ENCODE data around the gene FANCB. TPM values are rescaled to one million over a fixed set of nuclear protein-coding genes. Genes with fewer than 3 reads are reported as not detected.

Gene FANCB
- polyA plus RNA-seq (2014; cell fraction: cytosol; rRNA removed) = 5.3 and 6.0 TPM in 2 replicates
- polyA plus RNA-seq (2014; cell fraction: nucleus; rRNA removed) = 4.5 and 7.8 TPM in 2 replicates

GRCh38 chrX:14872851-14873675 lies at the start of gene FANCB, which contains the start of gene MOSPD2:
TSS of gene FANCB (minus strand) at chrX:14873069. CDS start at chrX:14865510, 7,559 bp downstream.
TSS of gene MOSPD2 (plus strand) at chrX:14873421. CDS start at chrX:14873529, 108 bp downstream.
- peak; percentile 94 for DNase-seq (ENCODE audit: low spot score)

GRCh38 chrX:14922437-14922836 lies 49.6 kb upstream of the FANCB start:
- DNase-seq (ENCODE audit: low spot score) = no peak

- DNase-seq (ENCODE audit: low spot score) = no peak
Measured at GRCh38 chrX:14920196-14920595, 47.3 kb upstream of the FANCB start.

GRCh38 chrX:14919407-14919806 lies 46.5 kb upstream of the FANCB start:
- DNase-seq (ENCODE audit: low spot score) = no peak

GRCh38 chrX:14916017-14916674 lies 43.3 kb upstream of the FANCB start:
- DNase-seq (ENCODE audit: low spot score) = peak; percentile 1

DNA sequence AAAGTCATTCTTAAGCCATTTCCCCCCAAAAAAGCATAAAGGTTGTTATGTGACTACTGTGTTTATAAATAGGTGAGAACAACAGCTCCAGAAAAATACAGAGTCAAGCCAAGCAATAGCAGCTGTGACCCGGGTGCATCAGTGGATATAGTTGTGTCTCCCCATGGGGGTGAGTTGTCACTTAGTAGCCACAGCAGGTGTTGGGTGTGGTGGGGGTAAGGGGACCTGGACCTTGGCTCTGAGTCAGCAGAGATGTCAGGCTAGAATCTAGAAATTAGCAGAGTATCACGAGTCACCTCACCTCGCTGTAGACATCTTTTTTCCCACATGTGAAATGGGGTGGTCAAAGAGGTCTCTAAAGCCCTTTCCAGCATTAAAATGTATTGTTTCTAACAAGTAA lies 42.7 kb upstream of the FANCB start:
- no peak for DNase-seq (ENCODE audit: low spot score)

- no peak for DNase-seq (ENCODE audit: low spot score)
Measured at GRCh38 chrX:14913241-14913640, 40.4 kb upstream of the FANCB start.

- no peak for DNase-seq (ENCODE audit: low spot score)
Measured at GRCh38 chrX:14903891-14904290, 31.0 kb upstream of the FANCB start.

GRCh38 chrX:14902537-14902936 lies 29.7 kb upstream of the FANCB start:
- DNase-seq (ENCODE audit: low spot score) = no peak

DNA sequence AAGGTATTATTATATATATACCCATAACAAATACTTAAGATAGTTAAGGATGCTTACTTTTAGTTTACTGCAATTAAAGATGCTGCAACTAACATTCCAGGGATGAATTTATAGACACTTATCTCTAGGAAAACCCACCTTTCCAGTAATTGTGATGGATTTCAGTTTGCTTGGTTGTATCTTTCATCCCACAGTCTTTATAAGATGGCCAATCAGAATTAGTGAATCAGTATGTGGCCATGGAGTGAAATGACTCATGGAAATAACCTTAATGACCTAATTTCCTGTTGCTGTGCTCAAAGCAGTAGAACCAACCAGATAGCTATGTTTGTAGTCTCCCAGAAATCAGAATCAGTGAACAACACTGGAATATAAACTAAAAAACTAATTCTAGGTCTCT lies 26.7 kb upstream of the FANCB start:
- DNase-seq (ENCODE audit: low spot score) = no peak

GRCh38 chrX:14897042-14897441 lies 24.2 kb upstream of the FANCB start:
- no peak for DNase-seq (ENCODE audit: low spot score)

DNA sequence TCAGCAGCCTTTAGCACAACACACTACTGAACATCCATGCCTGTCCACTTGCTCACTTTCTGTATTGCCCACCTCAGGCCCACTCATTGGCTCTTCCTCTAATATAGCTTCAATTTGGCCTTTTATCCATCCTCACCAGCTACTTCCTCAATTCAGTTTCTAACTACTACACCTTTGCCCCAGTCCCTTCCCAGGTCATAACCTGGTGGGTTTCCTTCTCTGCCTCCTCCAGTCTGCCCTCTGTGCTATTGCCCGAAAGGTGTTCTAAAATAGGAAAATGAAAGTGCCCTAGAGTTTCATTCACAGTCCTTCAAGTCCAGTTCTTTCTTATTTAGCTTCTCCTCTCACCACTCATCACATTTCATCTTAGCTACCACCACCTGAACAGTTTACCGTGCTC lies 23.4 kb upstream of the FANCB start:
- DNase-seq (ENCODE audit: low spot score) = no peak

DNA sequence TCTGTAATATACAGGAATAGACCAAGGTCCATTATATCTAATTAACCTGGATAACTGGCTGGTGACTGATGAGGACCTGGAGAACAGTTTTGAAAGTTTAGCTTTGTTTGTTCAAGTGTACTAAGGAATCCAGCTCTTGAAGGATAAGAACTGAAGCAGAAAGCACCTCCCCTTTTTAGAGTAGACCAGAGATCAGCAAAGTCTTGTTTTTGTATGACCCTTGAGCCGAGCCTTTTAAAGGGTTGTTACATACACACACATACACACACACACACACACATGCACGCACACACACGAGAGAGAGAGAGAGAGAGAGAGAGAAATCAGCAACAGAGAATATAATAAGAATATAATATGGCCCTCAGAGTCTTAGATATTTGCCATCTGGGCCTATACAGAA lies 13.4 kb upstream of the FANCB start:
- no peak for DNase-seq (ENCODE audit: low spot score)

DNA sequence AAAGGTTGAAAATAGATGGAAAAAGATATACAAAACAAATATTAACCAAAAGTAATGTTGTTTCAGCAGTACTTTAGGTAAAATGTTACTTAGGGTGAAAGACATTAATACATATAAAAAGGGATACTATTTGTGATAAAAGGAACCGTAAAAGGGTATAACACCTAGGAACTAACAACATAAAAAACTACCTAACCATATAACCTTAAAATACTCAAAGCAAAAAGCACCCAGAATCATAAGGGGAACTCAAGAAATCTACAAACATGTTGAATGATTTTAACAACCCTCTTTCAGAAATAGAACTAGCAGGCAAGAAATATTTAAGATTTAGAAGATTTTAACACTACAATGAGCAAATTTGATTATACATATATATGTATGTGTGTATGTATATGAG lies 11.8 kb upstream of the FANCB start:
- no peak for DNase-seq (ENCODE audit: low spot score)

DNA sequence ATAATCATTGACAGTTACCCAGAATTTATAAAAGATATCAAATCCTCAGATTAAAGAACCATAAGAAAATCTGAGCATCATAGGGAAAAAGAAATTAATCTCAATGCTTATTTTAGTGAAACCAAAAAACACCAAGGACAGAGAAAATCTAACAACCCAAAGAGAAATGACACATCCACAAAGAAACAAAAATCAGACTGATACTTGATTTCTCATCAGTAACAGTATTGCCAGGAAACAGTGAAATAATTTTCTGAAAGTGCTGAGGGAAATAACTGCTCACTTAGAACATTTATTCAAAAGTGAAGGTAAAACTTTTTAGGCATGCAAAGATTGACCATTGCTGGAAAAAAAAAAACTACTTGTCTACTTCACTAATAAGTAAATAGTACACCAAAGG lies 11.0 kb upstream of the FANCB start:
- DNase-seq (ENCODE audit: low spot score) = no peak

- DNase-seq (ENCODE audit: low spot score) = no peak
Measured at GRCh38 chrX:14875624-14876023, 2.8 kb upstream of the FANCB start.

GRCh38 chrX:14873676-14874049 lies 794 bp upstream of the FANCB start:
- no peak for DNase-seq (ENCODE audit: low spot score)

GRCh38 chrX:14872355-14872754 lies 514 bp downstream of the FANCB start:
- DNase-seq (ENCODE audit: low spot score) = peak; percentile 0

GRCh38 chrX:14871767-14872166 lies 1.1 kb downstream of the FANCB start:
- no peak for DNase-seq (ENCODE audit: low spot score)

DNA sequence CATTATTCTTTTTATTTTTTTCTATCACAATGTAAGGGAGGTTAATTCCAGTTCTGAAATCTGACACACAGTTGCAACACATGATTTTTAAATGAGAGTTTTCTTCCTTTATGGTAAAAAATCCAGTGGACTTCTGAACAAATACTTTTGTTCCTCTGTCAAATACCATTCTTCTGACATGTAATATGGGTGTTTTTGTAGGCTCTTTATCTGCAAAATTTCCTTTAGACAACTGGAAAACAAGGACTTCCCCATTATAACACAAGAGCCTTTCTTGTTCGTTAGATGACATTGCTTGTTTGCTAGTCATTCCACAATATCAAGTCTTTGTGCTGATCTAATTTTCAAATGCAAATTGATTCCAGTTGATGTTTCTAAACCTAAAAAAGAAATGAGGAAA lies 7.7 kb downstream of the FANCB start:
- DNase-seq (ENCODE audit: low spot score) = no peak

- no peak for DNase-seq (ENCODE audit: low spot score)
Measured at GRCh38 chrX:14864631-14865030, 8.2 kb downstream of the FANCB start.

DNA sequence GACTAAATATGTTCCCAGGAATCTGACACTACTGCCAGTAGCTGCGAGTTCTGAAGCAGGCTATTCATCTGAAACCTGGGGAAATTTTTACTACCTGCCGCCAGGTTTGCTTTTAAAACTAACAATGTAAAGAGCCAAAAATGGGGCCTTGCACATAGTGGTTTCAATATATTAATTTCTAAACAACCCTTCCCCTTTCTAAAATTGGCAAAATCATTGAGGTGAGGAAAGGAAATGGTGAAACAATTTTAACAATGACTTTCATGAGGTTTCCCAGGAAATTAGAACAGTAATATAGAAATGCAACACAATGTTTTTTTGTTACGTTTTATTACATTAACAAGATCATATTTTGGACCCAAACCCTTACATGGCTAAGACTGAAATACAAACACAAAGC lies 21.3 kb downstream of the FANCB start:
- DNase-seq (ENCODE audit: low spot score) = no peak

DNA sequence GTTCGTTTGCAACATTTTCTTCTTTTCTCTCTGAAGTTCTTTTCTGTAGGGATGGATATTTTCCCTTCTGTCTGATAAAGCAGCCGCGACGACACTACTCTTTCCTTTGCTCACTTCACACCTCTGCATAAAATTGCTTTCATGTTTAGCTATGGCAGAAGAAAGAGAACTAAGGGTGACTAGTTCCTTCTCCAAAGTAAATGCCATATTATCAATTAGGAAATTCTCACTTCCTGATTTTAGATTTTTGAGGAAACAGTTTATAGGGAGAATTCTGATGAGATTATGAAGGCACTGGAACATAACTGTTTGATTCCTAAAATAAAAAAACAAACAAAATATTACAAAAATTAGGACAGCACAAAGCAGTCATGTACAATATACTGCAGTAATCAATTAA lies 29.2 kb downstream of the FANCB start:
- DNase-seq (ENCODE audit: low spot score) = no peak

All from SK-N-DZ (cell line).